GM19239 (cell line): ENCODE data around the gene MYOCOS.

Experiments
- DNase-seq: peaks from one replicate; pipeline ENCODE4 v3.0.0; 2011; ENCODE audit warnings: low spot score; ENCODE audit not compliant: insufficient read length
- FAIRE-seq: peaks from 2 replicates; lab custom pipeline; 2011; peaks lifted over from hg19 to GRCh38; lab: Jason Lieb, UNC

The MYOCOS gene

GRCh38 chr1:171623651-171624331 lies 1.7 kb downstream of the MYOCOS start:
- no peak for FAIRE-seq

DNA sequence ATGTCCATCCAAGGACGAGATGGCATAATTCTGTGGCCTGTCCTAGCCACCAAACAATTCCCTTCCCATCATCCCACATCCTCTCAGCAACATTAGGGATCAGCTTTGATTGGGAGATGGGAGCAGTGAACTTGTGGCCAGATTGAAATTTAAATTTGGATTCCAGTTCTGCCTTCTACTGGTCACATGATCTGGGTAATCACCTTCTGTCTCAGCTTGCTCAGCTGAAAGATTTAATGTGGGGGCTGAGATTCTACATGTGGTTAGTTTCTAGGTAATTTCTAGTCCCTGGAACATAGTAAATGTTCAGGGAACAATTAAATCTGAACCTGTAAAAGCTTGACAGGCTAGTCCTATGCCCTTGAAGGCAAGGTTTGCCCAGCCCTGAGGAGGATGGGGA lies 3.2 kb downstream of the MYOCOS start:
- DNase-seq (no peak), FAIRE-seq (no peak)

More at GRCh38 chr1:171623651-171624331, 1.7 kb downstream of the MYOCOS start:
- no peak for DNase-seq

GRCh38 chr1:171627020-171627419 lies 5.0 kb downstream of the MYOCOS start:
- no peak for FAIRE-seq
- DNase-seq = no peak

- FAIRE-seq (no peak), DNase-seq (no peak)
Measured at GRCh38 chr1:171628225-171628624, 6.2 kb downstream of the MYOCOS start.

DNA sequence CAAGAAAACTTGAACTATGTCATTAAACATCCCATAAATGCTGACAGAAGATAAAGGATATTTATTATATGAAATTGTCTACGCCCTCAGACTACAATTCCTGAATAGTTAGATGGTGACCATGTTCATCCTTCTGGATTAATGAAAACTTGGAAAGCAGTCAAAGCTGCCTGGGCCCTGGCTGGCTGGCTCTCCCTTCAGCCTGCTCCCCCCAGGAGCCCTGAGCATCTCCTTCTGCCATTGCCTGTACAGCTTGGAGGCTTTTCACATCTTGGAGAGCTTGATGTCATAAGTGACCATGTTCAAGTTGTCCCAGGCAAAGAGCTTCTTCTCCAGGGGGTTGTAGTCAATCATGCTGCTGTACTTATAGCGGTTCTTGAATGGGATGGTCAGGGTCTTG lies 13.6 kb downstream of the MYOCOS start:
- no peak for DNase-seq
- FAIRE-seq = no peak

DNA sequence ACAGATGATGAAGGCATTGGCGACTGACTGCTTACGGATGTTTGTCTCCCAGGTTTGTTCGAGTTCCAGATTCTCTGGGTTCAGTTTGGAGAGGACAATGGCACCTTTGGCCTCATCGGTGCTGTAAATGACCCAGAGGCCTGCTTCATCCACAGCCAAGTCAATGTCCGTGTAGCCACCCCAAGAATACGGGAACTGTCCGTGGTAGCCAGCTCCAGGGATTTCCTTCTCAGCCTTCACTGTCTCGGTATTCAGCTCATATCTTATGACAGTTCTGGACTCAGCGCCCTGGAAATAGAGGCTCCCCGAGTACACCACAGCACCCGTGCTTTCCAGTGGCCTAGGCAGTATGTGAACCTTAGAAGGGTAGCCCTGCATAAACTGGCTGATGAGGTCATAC lies 14.1 kb downstream of the MYOCOS start:
- DNase-seq = no peak
- no peak for FAIRE-seq

- no peak for DNase-seq
- FAIRE-seq = no peak
Measured at GRCh38 chr1:171637928-171638576, 16.0 kb downstream of the MYOCOS start.

- FAIRE-seq = no peak
- DNase-seq = no peak
Measured at GRCh38 chr1:171640225-171640624, 18.2 kb downstream of the MYOCOS start.

DNA sequence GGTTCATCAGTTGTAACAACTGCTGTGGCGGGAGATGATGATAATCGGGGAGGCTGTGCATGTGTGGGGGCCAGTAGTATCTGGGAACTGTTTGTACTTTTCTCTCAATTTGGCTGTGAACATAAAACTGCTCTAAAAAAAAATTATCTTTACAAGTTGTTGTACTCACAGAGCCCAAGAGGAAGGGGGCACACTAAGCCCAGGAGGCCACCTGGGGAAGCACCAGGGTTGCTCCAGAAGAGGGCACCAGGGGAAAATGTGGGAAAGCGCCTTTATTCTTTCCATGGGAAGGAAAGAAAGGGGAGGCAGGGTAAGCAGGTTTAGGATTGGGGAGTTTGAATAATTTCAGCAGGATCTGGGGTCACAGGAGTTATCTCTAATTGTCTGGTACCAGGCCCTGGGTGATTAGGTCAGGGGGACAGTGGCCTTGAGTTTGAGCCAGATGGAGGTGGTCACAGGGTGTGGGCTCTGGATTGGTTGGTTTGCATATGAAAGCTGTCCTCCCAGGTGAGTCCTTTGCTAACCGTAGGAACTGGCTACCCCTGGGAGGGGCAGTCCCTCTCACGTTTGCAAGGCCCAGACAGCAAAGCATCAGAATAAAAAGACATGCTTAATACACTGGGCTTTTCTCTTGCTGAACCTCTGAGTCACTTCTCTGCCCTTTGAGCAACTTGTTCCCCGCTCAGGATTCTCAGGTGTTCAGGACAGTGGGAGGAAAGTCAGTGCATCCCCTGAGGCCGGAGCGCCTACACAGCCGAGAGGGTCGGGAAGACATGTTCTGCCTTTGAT lies 19.2 kb downstream of the MYOCOS start:
- DNase-seq (no peak), FAIRE-seq (no peak)

DNA sequence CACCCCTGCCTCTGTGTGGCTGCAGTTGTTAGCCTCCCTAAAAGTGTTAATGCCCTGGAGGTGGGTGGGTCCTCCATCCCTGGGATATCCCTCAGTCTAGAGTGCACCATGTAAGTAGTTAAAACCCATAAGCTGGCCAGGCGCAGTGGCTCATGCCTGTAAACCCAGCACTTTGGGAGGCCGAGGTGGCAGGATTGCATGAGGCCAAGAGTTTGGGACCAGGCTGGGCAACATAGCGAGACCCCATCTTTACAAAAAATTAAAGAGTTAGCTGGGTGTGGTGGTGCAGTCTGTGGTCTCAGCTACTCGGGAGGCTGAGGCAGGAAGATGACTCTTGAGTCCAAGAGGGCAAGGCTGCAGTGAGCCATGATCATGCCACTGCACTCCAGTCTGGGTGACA lies 20.2 kb downstream of the MYOCOS start:
- FAIRE-seq = no peak

DNA sequence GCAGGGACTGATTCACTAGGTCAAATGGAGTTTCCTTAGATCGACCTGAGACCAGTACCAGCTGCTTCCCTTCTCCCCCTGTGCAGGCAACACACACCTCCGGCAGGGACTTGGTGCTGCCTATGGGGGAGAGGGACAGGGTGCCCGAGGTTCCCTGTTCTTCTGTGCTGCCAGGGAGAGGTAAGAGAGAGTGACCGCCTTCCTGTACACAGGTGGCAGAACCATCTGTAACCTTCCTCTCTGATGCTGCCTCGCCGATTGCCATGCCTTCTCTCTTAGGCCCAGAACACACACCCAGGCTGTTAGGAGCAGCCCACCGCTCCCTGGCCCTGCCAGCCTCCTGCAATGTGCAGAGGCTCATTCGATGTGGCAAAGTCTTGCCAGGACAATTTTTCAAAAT lies 21.1 kb downstream of the MYOCOS start:
- DNase-seq = no peak
- FAIRE-seq = no peak

More for the DNA sequence above, 20.2 kb downstream of the MYOCOS start:
- DNase-seq = no peak

GRCh38 chr1:171644805-171645483 lies 22.9 kb downstream of the MYOCOS start:
- FAIRE-seq (peak; percentile 40), DNase-seq (peak; percentile 25)

GRCh38 chr1:171645553-171646248 lies 23.7 kb downstream of the MYOCOS start:
- FAIRE-seq (no peak), DNase-seq (no peak)

DNA sequence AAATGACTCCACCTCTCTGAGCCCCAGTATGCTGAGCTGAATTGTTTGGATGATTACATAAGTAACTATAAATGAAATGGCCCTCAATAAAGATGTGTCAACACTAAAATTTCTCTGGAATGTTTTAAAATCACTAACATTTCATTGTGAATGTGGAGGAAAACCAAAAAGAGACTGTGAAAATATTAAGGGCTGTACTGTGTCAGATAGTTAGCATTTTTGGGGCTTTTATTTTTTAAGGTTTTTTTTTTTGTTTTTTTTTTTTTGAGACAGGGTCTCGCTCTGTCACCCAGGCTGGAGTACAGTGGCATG lies 24.2 kb downstream of the MYOCOS start:
- DNase-seq = no peak

DNA sequence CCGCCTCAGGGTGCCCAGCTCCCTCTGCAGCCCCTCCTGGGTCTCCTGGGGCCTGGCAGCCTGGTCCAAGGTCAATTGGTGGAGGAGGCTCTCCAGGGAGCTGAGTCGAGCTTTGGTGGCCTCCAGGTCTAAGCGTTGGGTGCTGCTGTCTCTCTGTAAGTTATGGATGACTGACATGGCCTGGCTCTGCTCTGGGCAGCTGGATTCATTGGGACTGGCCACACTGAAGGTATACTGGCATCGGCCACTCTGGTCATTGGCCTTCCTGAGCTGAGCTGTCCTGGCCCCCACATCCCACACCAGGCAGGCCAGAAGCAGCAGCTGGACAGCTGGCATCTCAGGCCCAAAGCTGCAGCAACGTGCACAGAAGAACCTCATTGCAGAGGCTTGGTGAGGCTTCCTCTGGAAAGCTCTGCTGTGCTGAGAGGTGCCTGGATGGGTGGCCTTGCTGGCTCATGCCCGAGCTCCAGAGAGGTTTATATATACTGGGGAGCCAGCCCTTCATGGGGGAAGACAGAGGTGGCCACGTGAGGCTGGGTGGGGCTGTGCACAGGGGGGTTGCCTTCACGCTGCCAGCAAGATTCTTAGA lies 30.3 kb downstream of the MYOCOS start, which contains the start of gene MYOC:
MYOC (minus strand) TSS at position 455 of the 589 bp plus-strand sequence; CDS start at position 378, 77 bp downstream.
- FAIRE-seq = no peak
- no peak for DNase-seq

More for the DNA sequence above, 24.2 kb downstream of the MYOCOS start:
- FAIRE-seq = no peak

- no peak for FAIRE-seq
- no peak for DNase-seq
Measured at GRCh38 chr1:171653796-171654195, 31.8 kb downstream of the MYOCOS start.

DNA sequence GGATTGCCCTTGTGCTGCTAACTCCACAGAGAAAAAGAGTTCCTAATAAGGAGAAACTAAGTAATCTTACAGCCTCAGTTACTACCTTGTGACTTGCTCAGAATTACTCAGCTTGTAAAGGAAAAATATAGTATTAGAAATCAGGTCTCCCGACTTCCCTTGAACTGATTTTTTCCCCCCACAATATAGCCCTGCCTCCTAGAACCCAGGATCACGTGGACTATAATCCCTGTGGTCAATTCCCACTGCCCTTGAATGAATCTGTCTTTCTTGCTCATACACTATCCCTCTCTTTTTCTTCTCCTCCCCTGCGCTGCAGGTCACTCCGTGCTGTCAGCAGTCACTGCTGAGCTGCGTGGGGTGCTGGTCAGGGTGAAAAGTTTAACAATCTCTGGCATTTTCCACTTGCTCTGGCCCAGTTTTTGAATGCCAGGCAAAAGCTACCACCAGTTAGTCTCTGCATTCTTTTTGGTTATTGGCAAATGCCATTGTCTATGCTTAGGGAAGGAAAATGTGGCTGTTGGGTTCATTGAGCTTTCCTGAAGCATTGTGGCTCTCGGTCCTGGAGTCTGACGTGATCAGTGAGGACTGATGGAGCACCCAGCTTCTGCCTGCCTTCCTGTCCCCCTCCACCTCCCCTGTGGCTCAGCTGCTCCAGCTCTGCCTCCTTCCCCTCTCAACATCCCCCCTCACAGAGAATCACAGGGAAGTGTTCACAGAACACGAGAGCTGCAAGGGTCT lies 32.3 kb downstream of the MYOCOS start:
- DNase-seq (no peak), FAIRE-seq (no peak)

GRCh38 chr1:171654942-171655745 lies 33.1 kb downstream of the MYOCOS start:
- FAIRE-seq (no peak), DNase-seq (peak; percentile 33)
